Thoracic aorta (tissue), 2 donors: ENCODE results near the gene LIME1. TPM values are rescaled to one million over a fixed set of nuclear protein-coding genes. Genes with fewer than 3 reads are reported as not detected.

Experiments
- ATAC-seq: fragments of 150-250 bp; one replicate; pipeline ENCODE4 v1.8.0; 2017; ENCODE audit warnings: low read depth; ENCODE audit not compliant: insufficient number of reproducible peaks, low FRiP score
- DNase-seq: peaks from one replicate; pipeline ENCODE4 v3.0.0-alpha.2; 2020; ENCODE audit warnings: low spot score
- H3K27ac ChIP-seq, 2 donors: fragments of 200-600 bp; sonication (generic); 1 replicate in 1 of 2; 2 replicates in 1 of 2; pipeline ENCODE4 v1.5.1; 2016; ENCODE audit warnings: mild to moderate bottlenecking in 2 of 2, moderate library complexity in 2 of 2
- H3K27me3 ChIP-seq: fragments of 200-600 bp; sonication (generic); replicated peaks from 2 replicates; pipeline ENCODE4 v1.6.0; 2016; ENCODE audit warnings: mild to moderate bottlenecking; ENCODE audit not compliant: insufficient read depth
- H3K36me3 ChIP-seq: fragments of 200-600 bp; sonication (generic); one replicate; pipeline ENCODE4 v1.5.1; 2016
- H3K4me1 ChIP-seq, 2 donors: fragments of 200-600 bp; sonication (generic); 1 replicate in 1 of 2; 2 replicates in 1 of 2; pipeline versions ENCODE4 v1.5.1 to v1.6.0; 2016; ENCODE audit warnings: low read depth in 2 of 2, mild to moderate bottlenecking in 1 of 2; ENCODE audit not compliant: control insufficient read depth in 1 of 2
- H3K4me3 ChIP-seq: fragments of 200-600 bp; sonication (generic); 2 replicates; pipeline ENCODE4 v1.5.1; 2016; ENCODE audit warnings: mild to moderate bottlenecking
- H3K9me3 ChIP-seq: fragments of 200-600 bp; sonication (generic); 2 replicates; pipeline ENCODE4 v1.5.1; 2016
- total RNA-seq, 2 donors: library from RNA; depleted of rRNA; stranded (reverse); fragments of >200 nt; gene quantifications; one replicate each; pipeline versions ENCODE4 v1.1.0 to v1.2.3, GENCODE V29; 2016
- TF ChIP-seq, protein P1 (sequence below): fragments of 200-600 bp; sonication (generic); IDR thresholded peaks from one replicate; pipeline ENCODE4 v1.5.1; 2019; ENCODE audit warnings: antibody characterized with exemption

The LIME1 gene
- total RNA-seq, 2 donors from 2014 or later = 15.6 to 26.5 TPM

DNA sequence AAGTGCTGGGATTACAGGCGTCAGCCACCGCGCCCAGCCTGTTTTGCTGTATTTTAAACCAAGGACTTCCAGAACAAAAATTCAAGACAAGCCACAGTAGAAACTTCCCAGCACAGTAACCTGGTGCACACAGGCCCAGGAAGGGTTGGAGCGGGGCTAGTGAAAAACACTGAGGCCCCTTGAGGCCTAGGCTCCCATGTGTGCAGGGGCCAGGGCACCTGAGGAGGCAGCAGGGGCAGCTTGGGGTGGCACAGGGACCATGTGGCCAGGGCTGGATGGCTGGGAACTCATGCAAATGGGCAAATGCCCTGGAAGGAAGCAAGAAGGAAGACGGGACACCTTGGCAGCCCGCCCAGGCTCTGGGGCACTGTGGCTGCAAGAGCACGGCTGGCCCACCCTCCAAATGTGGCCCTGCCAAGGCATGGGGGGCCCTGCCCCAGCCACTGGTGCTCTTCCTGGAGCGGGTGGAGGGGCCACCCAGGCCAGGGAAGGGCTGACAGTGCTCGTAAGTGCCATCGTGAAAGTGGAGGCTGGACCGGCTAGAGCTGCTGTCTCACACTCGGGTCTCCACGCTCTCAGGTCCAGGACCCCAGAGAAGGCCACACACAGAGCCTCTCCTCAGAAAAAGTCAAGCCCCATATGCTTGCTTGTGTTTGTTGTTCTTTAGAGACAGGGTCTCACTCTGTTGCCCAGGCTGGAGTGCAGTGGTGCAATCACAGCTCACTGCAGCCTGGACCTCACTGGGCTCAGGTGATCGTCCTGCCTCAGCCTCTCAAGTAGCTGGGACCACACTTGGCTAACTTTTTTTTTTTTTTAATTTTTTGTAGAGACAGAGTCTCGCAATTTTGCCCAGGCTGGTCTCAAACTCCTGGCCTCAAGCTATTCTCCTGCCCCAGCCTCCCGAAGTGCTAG, 13.4 kb downstream of the LIME1 start:
- Histone ChIP-seq H3K27me3 (no peaks in the 10 kb centered on the region), H3K9me3 (no peaks in the 10 kb centered on the region), H3K27ac (no peak overlapping the region), H3K4me3 (no peak overlapping the region), H3K36me3 (no peaks in the 10 kb centered on the region), H3K4me1 (peaks cover 0 to 6% of the 10 kb centered on the region in 2 donors)
- DNase-seq (no peak), ATAC-seq (no peak)
- TF ChIP-seq, protein P1, sequence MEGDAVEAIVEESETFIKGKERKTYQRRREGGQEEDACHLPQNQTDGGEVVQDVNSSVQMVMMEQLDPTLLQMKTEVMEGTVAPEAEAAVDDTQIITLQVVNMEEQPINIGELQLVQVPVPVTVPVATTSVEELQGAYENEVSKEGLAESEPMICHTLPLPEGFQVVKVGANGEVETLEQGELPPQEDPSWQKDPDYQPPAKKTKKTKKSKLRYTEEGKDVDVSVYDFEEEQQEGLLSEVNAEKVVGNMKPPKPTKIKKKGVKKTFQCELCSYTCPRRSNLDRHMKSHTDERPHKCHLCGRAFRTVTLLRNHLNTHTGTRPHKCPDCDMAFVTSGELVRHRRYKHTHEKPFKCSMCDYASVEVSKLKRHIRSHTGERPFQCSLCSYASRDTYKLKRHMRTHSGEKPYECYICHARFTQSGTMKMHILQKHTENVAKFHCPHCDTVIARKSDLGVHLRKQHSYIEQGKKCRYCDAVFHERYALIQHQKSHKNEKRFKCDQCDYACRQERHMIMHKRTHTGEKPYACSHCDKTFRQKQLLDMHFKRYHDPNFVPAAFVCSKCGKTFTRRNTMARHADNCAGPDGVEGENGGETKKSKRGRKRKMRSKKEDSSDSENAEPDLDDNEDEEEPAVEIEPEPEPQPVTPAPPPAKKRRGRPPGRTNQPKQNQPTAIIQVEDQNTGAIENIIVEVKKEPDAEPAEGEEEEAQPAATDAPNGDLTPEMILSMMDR = no peak

DNA sequence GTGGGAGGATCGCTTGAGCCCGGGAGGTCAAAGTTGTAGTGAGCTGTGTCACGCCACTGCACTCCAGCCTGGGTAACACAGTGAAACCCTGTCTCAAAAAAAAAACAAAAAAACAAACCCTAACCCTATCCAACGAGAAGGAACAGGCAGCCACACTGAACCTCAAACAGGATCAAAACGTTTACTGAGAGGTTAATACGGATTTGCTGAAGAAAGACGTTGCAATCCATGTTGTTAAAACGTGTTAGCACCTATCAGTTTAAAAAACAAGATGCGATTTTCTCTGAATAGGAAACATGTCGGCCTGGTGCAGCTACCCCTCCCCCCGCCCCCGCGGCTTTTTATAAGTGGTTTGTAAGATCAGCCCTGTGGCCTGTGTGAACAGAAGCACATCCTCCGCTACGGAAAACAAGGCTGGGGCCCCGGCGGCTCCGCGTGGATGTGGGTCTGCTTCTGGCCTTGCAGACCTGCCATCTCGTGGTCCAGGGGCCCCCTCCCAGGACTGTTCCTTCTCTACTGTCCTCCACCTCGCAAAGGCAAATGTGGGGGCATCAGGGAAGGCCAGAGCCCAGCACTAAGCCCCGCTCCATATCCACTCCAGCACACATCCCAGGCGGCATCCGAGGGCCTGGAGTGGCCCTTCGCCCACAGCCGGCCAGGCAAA, 14.5 kb downstream of the LIME1 start:
- Histone ChIP-seq H3K36me3 (no peaks in the 10 kb centered on the region), H3K27me3 (no peaks in the 10 kb centered on the region), H3K9me3 (no peaks in the 10 kb centered on the region), H3K27ac (no peak overlapping the region), H3K4me3 (no peak overlapping the region), H3K4me1 (no peaks in the 10 kb centered on the region)
- ATAC-seq (no peak), DNase-seq (no peak)
- TF ChIP-seq, protein P1 = no peak

DNA sequence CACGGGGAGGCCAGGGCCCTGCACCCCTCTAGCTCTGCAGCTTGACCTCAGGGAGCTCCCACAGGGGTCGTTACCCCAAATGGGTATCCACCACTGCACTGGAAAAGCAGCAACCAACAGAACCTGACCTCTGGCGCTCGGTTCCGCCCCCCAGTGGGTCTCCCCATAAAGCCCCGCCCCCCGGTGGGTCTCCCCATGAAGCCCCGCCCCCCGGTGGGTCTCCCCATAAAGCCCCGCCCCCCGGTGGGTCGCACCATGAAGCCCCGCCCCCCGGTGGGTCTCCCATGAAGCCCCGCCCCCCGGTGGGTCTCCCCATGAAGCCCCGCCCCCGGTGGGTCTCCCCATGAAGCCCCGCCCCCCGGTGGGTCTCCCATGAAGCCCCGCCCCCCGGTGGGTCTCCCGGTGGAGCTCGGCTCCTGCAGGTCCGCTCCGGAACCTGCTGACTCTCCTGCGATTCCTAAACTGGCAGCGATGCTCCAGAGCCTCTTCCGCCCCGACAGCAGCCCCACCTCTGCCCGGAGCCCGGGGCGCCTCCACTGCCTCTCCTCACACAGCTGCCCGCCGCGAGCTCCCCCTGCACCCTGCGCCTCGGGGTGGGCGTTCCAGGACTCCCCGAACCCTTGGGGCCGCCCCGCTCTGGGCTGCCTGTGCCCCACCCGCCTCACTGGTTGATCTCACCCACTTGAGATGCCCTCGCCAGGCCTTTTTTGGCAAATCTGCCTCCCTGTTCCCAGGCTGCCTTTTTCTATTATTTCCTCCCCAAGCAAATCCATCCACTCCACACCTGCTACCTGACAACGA, 15.2 kb downstream of the LIME1 start:
- DNase-seq (no peak), ATAC-seq (no peak)
- Histone ChIP-seq H3K4me1 (no peaks in the 10 kb centered on the region), H3K36me3 (no peaks in the 10 kb centered on the region), H3K4me3 (no peak overlapping the region), H3K27me3 (no peaks in the 10 kb centered on the region), H3K27ac (no peak overlapping the region), H3K9me3 (no peaks in the 10 kb centered on the region)
- TF ChIP-seq, protein P1 = no peak

DNA sequence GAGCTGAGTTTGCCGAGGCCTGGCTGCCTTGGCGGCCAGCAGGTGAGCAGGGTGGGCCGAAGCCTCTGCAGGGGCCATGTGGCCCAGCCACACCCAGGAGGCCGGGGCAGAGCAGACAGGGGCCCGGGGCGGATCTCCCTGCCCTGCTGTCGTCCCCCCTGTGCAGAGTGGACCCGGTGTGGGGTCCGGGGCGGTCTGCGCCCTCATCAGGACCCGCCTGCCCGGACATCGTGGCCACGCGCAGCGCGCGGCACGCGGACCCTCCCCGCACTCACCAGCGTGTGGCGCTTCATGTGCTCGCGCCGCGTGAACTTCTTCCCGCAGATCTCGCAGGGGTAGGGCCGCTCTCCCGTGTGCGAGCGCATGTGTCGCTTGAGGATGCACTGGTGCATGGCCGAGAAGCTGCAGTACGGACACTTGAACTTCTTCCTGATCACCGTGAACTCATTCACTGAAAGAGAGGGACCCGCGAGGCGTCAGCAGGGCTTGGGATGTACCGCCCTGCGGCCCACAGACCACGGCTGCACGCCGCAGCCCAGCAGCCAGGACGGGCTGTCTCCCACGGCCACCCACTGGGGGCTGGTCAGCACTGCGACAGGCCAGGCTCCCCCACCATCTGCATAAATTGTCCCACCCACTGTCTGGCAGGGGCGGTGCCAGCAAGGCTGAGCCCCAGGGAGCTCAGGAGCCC, 16.1 kb downstream of the LIME1 start:
- Histone ChIP-seq H3K27ac (no peak overlapping the region), H3K4me3 (no peak overlapping the region), H3K27me3 (no peaks in the 10 kb centered on the region), H3K36me3 (no peaks in the 10 kb centered on the region), H3K9me3 (no peaks in the 10 kb centered on the region), H3K4me1 (no peaks in the 10 kb centered on the region)
- TF ChIP-seq, protein P1 = no peak
- ATAC-seq (no peak), DNase-seq (no peak)
